HG03175 (cell line): Measurements from ENCODE around the gene MED23.

Experiments used
- ATAC-seq: cut with Tn5 transposase; IDR thresholded peaks from one replicate; pipeline ENCODE4 v1.9.1; 2021; ENCODE audit warnings: mild to moderate bottlenecking, moderate library complexity; ENCODE audit not compliant: unreplicated experiment

The MED23 gene

DNA sequence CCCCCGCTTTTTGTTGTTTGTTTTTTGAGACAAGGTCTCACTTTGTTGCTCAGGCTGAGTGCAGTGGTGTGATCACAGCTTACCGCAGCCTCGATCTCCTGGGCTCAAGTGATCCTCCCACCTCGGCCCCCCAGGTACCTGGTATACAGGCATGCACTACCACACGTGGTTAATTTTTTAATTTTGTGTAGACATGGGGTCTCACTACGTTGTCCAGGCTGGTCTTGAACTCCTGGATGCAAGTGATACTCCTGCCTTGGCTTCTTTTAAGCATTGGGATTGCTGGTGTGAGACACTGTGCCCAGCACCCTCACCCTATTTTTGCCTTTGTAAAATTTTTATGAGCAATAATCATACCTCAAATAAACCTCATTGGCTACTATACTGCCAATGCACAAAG lies 14.5 kb upstream of the MED23 start:
- no peak for ATAC-seq

DNA sequence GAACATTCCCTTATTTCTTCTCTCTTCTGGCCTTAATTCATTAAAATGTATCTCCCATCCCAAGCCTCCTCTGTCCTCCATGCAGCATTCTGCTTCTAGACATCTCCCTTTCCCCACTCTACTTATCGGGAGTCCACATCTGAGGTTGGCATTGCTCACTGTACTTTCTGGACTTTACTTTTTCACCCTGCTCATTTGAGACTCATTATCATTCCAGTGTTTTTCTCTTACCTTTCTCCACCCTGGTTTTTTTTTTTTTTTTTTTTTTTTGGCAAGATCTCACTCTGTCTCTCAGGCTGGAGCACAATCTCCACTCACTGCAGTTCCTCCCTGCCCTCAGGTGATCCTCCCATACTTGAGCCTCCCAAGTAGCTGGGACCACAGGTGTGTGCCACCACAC lies 13.5 kb upstream of the MED23 start:
- ATAC-seq = no peak

DNA sequence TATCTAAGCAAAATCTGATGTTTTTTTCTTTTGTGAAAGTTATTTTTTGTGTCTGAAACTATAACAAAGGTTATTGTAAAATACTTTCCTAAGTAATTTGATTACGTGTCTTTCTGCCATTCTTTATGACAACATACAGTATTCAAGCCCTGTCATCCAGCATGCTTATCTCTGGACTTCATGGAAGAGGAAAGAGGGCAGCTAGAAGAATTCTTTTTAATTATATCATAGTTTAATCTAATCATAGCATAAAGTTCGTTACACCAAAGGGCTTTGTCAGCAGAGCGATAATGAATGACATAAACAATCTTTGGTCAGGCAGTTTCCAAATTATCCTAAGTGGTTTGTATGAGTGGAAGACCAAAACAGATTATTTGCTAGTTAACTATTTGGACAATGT lies 12.5 kb upstream of the MED23 start:
- no peak for ATAC-seq

DNA sequence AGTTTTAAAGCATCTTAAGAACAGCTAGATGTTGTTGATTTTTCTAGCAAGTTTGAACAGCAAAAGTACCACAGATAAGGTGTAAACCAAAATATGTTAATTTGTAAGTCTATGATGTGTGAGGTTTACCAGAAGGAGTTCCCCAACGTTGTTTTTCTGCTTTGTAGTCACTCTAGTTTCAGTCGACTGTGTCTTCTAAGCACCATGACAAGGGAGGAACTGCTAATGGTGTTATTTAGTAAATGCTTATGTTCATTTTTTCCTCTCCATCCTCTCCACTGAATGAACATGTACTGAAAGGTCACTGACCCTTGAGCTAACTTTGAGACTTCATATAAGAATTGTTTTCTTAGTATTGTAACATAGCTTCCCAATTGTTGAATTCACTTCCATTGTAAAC lies 12.1 kb upstream of the MED23 start:
- peak; percentile 50 for ATAC-seq

DNA sequence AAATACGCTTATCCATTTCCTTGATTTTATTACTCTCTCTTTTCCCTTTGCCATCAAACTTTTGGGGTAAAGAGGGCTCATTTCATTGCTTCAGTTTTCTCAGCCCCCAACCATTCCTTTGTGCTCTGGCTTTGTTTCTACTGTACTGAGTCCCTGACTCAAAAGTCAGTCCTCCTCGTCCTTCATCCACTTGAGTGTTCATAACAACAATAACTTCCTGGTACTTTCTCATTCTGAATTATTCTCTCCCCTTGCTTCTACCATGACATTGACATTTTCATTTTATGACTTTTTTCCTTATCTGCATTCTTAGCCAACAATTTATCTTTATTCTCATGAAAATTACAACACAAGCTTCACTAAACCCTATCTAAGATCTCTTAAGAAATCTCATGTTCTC lies 10.0 kb upstream of the MED23 start:
- ATAC-seq = no peak

DNA sequence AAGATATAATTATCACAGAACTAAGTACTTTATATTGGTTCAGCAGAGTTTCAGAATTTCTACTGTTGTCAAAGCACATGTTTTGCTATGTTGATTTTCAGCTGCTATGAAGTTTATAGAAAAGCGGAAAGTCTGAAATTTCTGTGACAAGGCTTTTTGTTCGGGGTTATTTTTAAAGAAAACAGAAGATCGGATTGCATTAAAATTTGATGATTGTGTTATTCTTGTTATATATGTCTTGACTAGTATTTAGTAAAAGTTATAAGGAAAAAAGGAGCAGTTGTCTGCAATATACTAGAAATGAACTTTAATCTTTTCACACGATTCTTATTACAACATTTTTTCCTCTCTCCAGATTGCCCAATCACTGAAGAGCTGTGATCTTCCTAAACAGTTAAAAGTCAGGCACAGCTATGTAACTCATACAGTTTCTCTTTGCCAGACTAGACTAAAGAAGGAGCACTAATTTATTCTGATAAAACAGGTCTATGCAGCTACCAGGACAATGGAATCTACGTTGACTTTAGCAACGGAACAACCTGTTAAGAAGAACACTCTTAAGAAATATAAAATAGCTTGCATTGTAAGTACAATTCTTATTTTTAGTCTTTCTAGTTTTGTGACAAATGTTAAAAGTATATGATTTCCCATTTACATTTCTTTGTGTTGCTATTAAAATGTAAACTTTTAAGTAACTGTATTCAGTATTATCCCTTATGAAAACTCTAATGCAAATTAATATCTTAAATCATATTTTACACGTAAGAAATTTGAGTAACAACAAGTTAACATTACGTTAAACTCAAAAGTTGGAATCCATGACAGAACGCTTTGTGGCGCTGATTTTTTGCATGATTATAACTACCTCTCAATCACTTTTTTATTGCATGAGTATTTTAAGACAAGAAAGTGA lies 9.1 kb upstream of the MED23 start, which contains the start of gene ENPP3:
Gene ENPP3 (plus strand): TSS at position 423 of the 913 bp plus-strand sequence. CDS start 83 bp downstream, at position 506.
- no peak for ATAC-seq

DNA sequence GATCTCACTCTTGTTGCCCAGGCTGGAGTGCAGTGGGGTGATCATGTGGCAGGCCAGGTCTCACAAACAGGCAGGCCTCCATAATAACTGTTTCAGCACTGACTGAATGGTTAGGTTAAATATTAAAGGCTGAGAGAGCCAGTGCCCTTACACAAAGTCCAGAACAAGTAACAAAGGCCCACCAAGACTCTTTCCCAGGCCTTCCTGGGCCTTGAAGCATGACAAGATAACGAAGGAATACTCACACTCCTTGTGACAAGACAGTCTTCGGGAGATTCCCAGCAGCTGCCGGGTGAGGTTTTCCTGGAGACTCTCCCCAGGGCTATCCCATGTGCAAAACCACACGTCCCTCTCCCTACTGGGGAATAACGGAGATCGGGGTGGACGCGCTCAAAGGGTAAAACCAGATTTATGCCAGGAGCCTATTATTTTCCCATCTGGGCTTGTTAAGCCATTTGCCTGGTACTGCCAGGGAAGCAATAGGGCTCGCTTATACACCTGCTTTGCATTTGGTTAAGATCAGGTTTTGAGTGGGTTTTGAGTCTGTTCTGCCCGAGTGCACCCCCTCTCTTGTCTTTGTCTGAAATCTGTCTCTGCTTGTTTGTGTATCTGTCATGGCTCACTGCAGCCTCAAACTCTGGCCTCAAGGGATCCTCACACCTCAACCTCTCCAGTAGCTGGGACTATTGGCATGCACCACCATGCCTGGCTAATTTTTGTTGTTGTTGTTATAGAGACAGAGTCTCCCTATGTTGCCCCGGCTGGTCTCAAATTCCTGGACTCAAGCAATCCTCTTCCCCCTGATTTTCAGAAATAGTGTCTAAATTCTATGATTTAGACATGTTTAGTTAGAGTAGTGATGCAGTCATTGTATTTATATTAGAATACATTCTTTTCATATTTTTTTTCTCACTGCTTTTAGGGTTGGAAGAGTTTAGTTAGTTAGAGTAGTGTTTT lies 7.6 kb upstream of the MED23 start:
- peak; percentile 83 for ATAC-seq

DNA sequence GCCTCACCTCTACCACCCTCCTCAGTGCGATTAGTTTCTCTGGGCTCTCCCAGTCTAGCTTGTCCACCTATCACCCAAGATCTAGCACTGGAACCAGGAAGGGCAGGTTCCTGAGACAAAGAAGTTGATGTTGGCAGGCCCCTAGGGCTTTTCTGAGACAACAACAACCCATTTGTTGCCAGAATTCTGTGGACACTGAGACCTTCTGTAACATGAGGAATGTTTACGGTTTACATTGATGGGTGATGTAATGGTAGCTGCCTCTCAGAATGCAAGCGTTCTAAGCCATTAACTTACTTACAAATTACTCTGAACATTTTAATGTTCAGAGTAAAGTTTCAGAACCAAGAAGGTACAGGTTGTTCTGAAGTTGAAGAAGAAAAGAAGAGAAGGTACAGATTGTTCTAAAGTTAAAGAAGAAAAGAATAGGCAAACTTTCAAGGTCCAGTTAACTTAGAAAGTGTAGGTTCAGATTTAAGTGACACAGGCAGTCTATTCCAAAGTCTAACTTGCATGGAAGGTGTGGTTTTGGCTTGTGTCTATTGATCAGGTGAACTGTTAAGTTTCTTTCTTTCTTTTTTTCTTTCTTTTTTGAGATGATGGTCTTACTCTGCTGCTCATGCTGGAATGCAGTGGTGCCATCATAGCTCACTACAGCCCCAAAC lies 3.7 kb upstream of the MED23 start:
- ATAC-seq = no peak

DNA sequence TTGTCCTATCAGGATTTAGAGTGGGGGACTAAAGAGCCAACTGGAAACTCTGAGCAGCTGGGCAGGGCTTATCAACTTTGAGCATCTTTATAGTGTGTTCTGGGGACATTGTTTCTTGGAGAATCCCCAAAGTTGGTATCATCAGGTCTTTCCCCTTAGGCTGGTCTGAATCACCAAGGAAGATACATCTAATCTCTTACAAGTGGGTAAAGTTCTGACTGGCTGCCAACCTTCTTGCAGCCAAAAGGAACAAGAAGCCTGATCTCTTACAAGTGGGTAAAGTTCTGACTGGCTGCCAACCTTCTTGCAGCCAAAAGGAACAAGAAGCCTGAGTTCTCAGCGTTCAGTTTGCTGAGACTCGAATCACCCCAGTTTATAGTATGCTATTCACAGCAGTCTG lies 1.6 kb upstream of the MED23 start:
- no peak for ATAC-seq

DNA sequence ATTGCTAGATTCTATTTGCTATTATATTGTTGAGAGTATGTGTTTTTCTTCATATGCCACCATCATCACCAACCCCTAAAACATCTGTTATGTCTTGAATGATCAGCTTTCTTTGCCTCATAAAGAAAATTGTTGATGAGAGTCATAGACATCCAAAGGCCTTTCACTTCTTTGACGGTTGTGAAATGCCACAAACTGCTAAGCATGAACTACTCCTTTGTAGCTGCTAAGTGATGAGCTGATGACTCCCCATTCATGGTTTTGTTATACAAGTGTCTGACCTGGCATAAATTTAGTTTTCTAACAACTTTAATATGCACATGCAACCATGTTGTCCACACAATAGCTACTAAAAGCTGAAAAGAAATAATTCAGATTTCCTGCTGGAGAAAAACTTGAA lies 684 bp upstream of the MED23 start:
- no peak for ATAC-seq

DNA sequence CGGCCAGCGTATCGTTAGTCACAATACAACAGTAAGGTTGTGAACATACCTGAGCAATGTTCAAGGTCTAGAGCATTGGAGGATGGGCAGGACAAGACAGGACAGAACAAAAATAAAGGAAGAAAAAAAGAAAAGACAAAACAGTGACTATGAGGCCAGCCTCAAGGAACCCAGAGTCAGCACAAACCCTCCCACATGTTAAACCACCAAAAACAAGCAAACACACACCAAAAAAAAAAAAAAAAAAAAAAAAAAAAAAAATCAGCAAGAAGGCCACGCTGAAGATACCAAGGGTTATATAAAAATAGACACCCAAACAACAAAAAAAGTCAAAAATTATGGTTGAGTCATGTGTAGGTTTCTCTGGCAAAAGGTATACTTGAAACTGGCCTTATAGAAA lies 12.8 kb downstream of the MED23 start:
- ATAC-seq = no peak

DNA sequence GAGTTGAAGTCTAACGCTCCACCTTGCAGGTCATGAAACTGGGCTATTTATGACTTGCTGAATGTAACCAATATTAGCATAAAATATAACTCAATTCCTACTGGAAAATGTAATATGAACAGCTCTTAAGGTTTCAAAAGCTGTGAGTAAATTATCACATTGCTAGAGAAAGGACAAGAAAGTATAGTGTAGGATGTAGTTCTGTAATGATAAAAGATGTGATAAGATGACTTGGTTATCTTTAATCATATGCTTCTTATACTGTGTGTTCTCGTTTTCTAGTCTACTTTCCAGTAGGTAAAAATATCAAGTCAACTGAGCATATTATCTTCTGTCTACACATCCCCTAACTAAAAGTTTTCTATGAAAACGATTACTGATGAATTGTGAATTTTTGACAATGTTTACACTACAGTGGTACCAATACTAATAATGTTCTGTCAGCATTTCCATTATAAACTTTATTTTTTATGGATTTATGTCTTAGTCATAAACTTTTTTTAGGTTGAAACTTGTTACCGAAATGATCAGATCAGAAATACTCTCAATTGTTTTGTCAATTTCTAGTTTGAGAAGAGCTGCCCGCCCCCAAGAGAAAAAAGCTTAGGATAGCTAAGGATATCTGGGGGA lies 14.6 kb downstream of the MED23 start:
- ATAC-seq = no peak

DNA sequence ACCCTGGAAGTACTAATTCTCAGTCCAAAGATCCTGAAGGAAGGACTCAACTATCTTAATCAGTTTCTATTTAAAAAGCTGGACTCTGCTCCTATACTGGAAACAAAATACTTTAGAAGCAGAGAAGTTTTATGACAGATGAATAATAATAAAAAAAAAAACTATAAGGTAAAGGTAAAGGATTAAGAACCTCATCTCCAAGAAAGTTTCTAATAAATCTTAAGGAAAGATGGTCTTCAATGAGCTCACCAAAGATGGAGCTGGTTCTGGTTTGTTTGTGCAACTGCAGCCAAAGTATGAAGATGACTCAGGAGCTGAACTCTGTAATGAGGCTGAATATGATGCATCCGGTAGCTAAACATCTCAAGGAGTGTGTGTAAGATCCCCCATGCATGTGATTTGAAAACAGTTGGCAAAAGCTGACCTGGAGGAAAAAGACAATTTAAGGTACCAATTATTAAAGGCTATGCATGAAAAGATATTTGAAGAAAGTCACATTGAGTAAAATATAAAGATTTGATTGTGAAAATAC lies 25.2 kb downstream of the MED23 start:
- no peak for ATAC-seq

DNA sequence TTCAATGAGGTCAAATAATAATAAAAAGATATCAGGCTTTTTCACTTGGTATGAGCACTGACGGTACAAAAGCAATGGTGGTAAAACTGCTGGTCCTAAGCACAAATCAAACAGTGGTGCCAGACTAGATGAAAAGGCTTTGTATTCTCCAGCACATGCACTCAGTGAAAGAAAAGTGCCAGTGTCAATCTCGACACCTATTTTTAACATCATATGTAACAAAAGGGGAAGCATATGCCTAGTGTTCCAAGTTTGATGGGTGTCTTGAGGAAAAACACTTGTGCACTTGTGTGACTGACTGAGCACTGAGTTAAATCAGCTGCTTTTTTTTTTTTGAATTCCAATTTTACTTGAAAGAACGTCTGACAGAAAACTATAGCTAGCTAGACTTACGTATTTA lies 27.3 kb downstream of the MED23 start:
- no peak for ATAC-seq

DNA sequence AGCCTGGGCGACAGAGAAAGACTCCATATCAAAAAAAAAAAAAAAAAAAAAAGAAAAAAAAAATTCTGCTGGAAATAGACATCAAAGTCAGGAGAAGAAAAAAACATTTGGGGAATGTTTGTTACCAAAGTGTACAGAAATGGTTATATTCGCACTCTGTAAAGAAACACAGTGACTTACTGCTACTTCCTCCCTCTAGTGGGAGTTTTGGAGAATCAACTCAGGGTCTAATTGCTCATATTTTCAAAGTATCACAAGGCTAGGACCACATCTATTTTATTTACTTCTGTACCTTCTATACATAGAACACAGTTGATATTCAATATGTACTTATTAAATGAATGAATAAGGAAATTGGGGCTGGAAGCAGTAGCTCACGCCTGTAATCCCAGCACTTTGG lies 30.6 kb downstream of the MED23 start:
- no peak for ATAC-seq

DNA sequence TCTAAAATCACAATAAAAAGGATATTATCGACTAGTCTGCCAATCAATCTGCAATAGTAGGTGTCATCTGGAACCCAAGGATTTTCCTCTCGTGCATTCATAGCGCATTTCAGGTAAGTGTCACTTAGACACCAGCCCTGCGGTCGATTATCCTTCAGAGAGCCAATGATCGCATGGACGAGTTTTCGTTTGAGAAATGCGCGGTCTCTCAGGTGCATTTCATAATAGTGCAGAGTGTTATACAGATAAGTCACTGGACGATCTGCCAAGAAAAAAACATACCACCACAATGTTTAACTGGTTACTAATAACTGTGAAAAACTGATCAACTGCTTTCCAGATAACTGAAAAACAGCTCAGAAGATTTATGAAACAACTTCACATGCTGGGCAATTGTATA lies 34.0 kb downstream of the MED23 start:
- ATAC-seq = no peak

DNA sequence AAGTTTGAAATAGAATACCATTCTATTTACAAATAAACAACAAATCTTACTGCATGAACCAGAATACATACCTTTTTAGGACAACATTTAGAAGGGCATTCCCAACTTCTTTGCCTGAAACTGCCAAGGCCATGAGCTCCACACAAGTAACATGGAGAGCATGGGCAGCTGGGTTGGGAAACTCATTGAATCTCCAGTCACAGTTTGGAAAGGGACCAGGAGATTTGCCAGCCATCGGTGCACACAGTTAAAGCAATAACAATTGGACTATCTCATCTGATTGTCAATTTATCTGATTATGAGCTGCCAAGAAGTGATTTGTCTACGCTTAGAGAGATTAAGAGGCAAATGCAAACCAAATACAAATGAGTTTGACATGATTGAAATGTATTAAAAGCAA lies 35.1 kb downstream of the MED23 start:
- no peak for ATAC-seq

DNA sequence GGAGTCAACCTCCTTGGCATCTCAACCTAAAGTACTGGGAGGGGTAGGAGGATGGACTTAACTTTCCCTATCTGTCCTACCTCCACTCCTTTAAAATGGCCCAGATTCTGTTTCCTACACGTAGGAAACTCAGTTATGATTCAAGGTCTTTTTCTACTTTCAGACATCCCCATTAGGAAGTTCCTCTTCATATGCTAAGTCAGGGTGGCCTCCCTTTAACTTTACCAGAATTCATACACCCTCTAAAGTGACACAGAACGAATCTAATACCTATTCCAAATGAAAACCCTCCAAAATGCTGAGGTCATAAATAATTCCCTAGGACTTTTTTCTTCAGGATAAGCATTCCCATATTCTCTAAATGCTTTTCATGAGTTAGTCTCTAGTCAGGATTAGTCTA lies 39.4 kb downstream of the MED23 start:
- ATAC-seq = no peak

DNA sequence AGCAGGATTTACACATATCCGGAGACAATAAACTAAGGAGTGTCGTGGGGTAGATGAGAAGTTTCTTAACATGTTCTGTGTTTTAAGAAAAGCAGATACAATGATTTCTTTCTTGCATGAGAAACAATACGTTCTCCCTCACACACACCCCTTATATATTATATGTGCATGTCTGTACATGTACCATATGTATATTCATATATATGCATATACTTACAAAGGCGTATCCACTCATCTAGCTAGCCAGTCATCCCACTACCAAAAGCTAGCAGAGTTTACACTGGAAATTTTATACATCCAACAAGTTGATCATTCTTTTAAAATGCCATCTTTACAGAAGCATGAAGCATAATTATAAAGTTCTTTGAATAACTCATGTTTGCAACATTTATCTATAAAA lies 40.1 kb downstream of the MED23 start:
- ATAC-seq = no peak

DNA sequence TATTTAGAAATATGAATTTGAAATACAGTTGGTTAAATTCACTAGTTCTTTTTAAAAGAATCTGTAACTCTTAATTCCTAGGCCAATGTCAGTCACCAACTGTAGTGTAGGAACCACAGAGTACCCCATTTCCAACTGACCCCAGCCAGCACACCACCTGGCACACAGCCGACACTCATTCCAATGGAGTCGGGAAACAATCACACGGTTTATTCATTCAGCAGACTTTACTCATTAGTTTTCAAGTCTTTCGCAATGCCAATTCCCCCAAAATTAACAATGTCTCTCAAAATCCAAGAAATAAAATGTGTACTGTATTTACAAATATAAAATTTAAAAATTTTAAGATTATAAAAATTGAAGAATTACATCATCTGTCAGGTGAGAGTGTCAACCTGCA lies 41.5 kb downstream of the MED23 start:
- no peak for ATAC-seq

DNA sequence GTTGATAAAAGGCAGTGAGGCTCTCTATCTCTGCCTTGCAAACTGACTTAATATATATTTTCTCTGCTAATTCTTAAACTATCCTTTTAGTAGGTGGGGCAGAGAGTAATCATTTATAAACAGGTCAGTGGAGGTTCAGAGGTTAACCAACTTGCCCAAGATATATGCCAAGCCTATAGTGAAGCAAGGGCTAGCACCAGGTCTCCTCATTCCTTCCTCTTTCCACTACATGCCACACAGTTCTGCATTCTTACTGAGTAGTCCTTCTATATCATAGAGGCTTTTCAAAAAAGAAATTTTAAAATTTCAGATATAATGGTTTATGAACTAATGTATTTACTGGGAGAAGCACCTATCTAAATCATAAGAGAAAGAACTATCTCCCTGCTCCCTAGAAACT lies 46.5 kb downstream of the MED23 start:
- no peak for ATAC-seq
